Measurements from ENCODE around the gene GALNT7. TPM values are rescaled to one million over a fixed set of nuclear protein-coding genes. Genes with fewer than 3 reads are reported as not detected.

The GALNT7 gene
- total and polyA plus RNA-seq, 8 donors = 10.7 to 94.5 (median 37.9) TPM

- Histone ChIP-seq H3K36me3 (no peaks in the 10 kb centered on the region), H3K4me3 (no peak overlapping the region), H3K27me3 (no peaks in the 10 kb centered on the region), H3K27ac (no peak overlapping the region), H3K4me1 (no peaks in the 10 kb centered on the region), H3K9me3 (no peaks in the 10 kb centered on the region)
- TF ChIP-seq EP300 (IDR thresholded peaks at IDR 0.05) = no peak
- TF ChIP-seq POLR2AphosphoS5 (IDR thresholded peaks at IDR 0.05) = no peak
- no peak for TF ChIP-seq POLR2A (IDR thresholded peaks at IDR 0.05)
- TF ChIP-seq CTCF (IDR thresholded peaks at IDR 0.05) = no peak
- 41 to 60% (median 51%) methylated on average over 2 of the region's 2 CpGs for WGBS, 5 donors
- DNase-seq = no peak
- intact Hi-C loops (cut with DNase I; ENCODE audit: low total_unique reads) = no loop called here
These were observed 177.0 kb downstream of the GALNT7 start for GRCh38 chr4:173345648-173346047.

- intact Hi-C loops (cut with DNase I; ENCODE audit: low total_unique reads) = no loop called here
- H3K4me1 ChIP-seq = no peaks in the 10 kb centered on the region
- WGBS, 5 donors = 49 to 94% (median 87%) methylated on average over 2 of the region's 2 CpGs
- H3K36me3 ChIP-seq = no peaks in the 10 kb centered on the region
- TF ChIP-seq POLR2AphosphoS5 (IDR thresholded peaks at IDR 0.05) (no peak), POLR2A (IDR thresholded peaks at IDR 0.05) (no peak), EP300 (IDR thresholded peaks at IDR 0.05) (no peak), CTCF (IDR thresholded peaks at IDR 0.05) (no peak)
- no peaks in the 10 kb centered on the region for H3K27me3 ChIP-seq
- no peaks in the 10 kb centered on the region for H3K9me3 ChIP-seq
- no peak overlapping the region for H3K27ac ChIP-seq
- no peak overlapping the region for H3K4me3 ChIP-seq
- no peak for DNase-seq
These were observed 177.5 kb downstream of the GALNT7 start for GRCh38 chr4:173346074-173346473.

- Histone ChIP-seq H3K36me3 (no peaks in the 10 kb centered on the region), H3K27ac (no peak overlapping the region), H3K9me3 (no peaks in the 10 kb centered on the region), H3K4me1 (no peaks in the 10 kb centered on the region), H3K27me3 (no peaks in the 10 kb centered on the region), H3K4me3 (no peak overlapping the region)
- intact Hi-C loops (cut with DNase I; ENCODE audit: low total_unique reads) = no loop called here
- no peak for TF ChIP-seq POLR2A (IDR thresholded peaks at IDR 0.05)
- TF ChIP-seq CTCF (IDR thresholded peaks at IDR 0.05) = no peak
- TF ChIP-seq POLR2AphosphoS5 (IDR thresholded peaks at IDR 0.05) = no peak
- TF ChIP-seq EP300 (IDR thresholded peaks at IDR 0.05) = no peak
- 97 to 100% (median 100%) methylated on average over 1 of the region's 1 CpG for WGBS, 5 donors
- no peak for DNase-seq
These were observed 178.9 kb downstream of the GALNT7 start for GRCh38 chr4:173347467-173347866.

GRCh38 chr4:173357939-173358338 lies 189.3 kb downstream of the GALNT7 start:
- 32 to 46% (median 35%) methylated on average over 2 of the region's 2 CpGs for WGBS, 5 donors
- DNase-seq = no peak

More at GRCh38 chr4:173357939-173358338, 189.3 kb downstream of the GALNT7 start:
- no peak overlapping the region for H3K27ac ChIP-seq
- intact Hi-C loops (cut with DNase I; ENCODE audit: low total_unique reads) = no loop called here
- TF ChIP-seq POLR2AphosphoS5 (IDR thresholded peaks at IDR 0.05) (no peak), CTCF (IDR thresholded peaks at IDR 0.05) (no peak), EP300 (IDR thresholded peaks at IDR 0.05) (no peak), POLR2A (IDR thresholded peaks at IDR 0.05) (no peak)
- H3K9me3 ChIP-seq = no peaks in the 10 kb centered on the region
- no peaks in the 10 kb centered on the region for H3K27me3 ChIP-seq
- H3K4me1 ChIP-seq = no peaks in the 10 kb centered on the region
- H3K4me3 ChIP-seq = no peak overlapping the region
- H3K36me3 ChIP-seq = no peaks in the 10 kb centered on the region
